Midbrain (tissue), 1 donor: ENCODE measurements around the gene OR6C65.
"Not testable (repeated sequence)": the region's sequence is repeated elsewhere in the genome, so short reads cannot be mapped to it uniquely, and the experiment has no call there.

Source experiments
- DNase-seq: peaks from one replicate; lab custom pipeline; 2025; lab: John Stamatoyannopoulos, UW

OR6C65 gene

GRCh38 chr12:55400229-55400628, at the start of gene OR6C65:
Gene OR6C65, plus strand, starts transcription at chr12:55400529. Its CDS starts 0 bp downstream, at chr12:55400529.
- DNase-seq, result no peak

- DNase-seq, result not testable (repeated sequence)
Measured at GRCh38 chr12:55355338-55355737, 45.0 kb upstream of the OR6C65 start.

- DNase-seq, result no peak
Measured at GRCh38 chr12:55362675-55363074, 37.7 kb upstream of the OR6C65 start, which contains the start of gene OR6C75. Gene OR6C75, plus strand, starts transcription at chr12:55362975. Its CDS starts 2,136 bp downstream, at chr12:55365111.

GRCh38 chr12:55365086-55365485, 35.2 kb upstream of the OR6C65 start:
- no peak for DNase-seq

- no peak for DNase-seq
Measured at GRCh38 chr12:55372521-55372920, 27.8 kb upstream of the OR6C65 start.

GRCh38 chr12:55385891-55386290, 14.4 kb upstream of the OR6C65 start:
- no peak for DNase-seq

- DNase-seq, result no peak
Measured at GRCh38 chr12:55392032-55392795, 8.1 kb upstream of the OR6C65 start.

GRCh38 chr12:55396326-55396725, 4.0 kb upstream of the OR6C65 start:
- DNase-seq, result no peak

- DNase-seq, result no peak
Measured at GRCh38 chr12:55407866-55408265, 7.5 kb downstream of the OR6C65 start.

GRCh38 chr12:55409133-55409532, 8.8 kb downstream of the OR6C65 start:
- not testable (repeated sequence) for DNase-seq

- DNase-seq, result not testable (repeated sequence)
Measured at GRCh38 chr12:55412138-55412537, 11.8 kb downstream of the OR6C65 start.

GRCh38 chr12:55413498-55414388, 13.4 kb downstream of the OR6C65 start:
- DNase-seq, result not testable (repeated sequence)

GRCh38 chr12:55414396-55414823, 14.1 kb downstream of the OR6C65 start:
- DNase-seq, result not testable (repeated sequence)

GRCh38 chr12:55414889-55415288, 14.6 kb downstream of the OR6C65 start:
- DNase-seq, result not testable (repeated sequence)

- DNase-seq, result no peak
Measured at GRCh38 chr12:55416961-55417360, 16.6 kb downstream of the OR6C65 start.

GRCh38 chr12:55420307-55420962, 20.1 kb downstream of the OR6C65 start:
- DNase-seq, result no peak

- DNase-seq, result no peak
Measured at GRCh38 chr12:55425954-55426353, 25.6 kb downstream of the OR6C65 start, which contains the start of gene OR6C76. Gene OR6C76, plus strand, starts transcription at chr12:55426254. Its CDS starts 0 bp downstream, at chr12:55426254.

- no peak for DNase-seq
Measured at GRCh38 chr12:55428331-55429243, 28.3 kb downstream of the OR6C65 start.

GRCh38 chr12:55441233-55441632, 40.9 kb downstream of the OR6C65 start:
- DNase-seq, result not testable (repeated sequence)

- no peak for DNase-seq
Measured at GRCh38 chr12:55443776-55444175, 43.4 kb downstream of the OR6C65 start, which contains the start of gene OR6C2. Gene OR6C2, plus strand, starts transcription at chr12:55444076. Its CDS starts 8,138 bp downstream, at chr12:55452214.

- no peak for DNase-seq
Measured at GRCh38 chr12:55445357-55445756, 45.0 kb downstream of the OR6C65 start.
